SU-DHL-6 (cell line): ENCODE measurements around the gene FAM53B.

Experiments used
- H2AFZ ChIP-seq: fragments of 200-600 bp; sonication (generic); 2 replicates; pipeline ENCODE4 v1.6.1; 2014; ENCODE audit warnings: low read depth, mild to moderate bottlenecking, moderate library complexity, mixed read lengths, antibody characterized with exemption, low read length; ENCODE audit not compliant: severe bottlenecking
- H3F3A ChIP-seq: fragments of 200-600 bp; shearing (Covaris generic); 2 replicates; pipeline ENCODE4 v1.6.0; 2016; ENCODE audit warnings: antibody characterized with exemption, mild to moderate bottlenecking; ENCODE audit not compliant: insufficient read depth
- H3K27ac ChIP-seq: fragments of 200-600 bp; sonication (generic); 2 replicates; pipeline ENCODE4 v1.5.1; 2016; ENCODE audit warnings: low read depth, mild to moderate bottlenecking, low read length, moderate library complexity, mixed read lengths
- H3K27me3 ChIP-seq: fragments of 200-600 bp; sonication (generic), shearing (Covaris generic); 2 replicates; pipeline ENCODE4 v1.6.0; 2014; ENCODE audit warnings: mild to moderate bottlenecking, low read length
- H3K36me3 ChIP-seq: fragments of 200-600 bp; sonication (generic); 2 replicates; pipeline ENCODE4 v1.6.1; 2014; ENCODE audit warnings: mild to moderate bottlenecking, low read length, mixed read lengths
- H3K4me2 ChIP-seq: fragments of 300-600, 200-600 bp; shearing (Covaris generic), sonication (generic); 2 replicates; pipeline ENCODE4 v1.6.0; 2014; ENCODE audit warnings: low read length, low read depth, mild to moderate bottlenecking; ENCODE audit not compliant: poor library complexity, severe bottlenecking
- H3K4me3 ChIP-seq: fragments of 200-600 bp; sonication (generic); 2 replicates; pipeline ENCODE4 v1.5.1; 2014; ENCODE audit warnings: antibody characterized with exemption, low read length, mild to moderate bottlenecking, mixed read lengths; ENCODE audit not compliant: insufficient read depth, poor library complexity, severe bottlenecking
- H3K79me2 ChIP-seq: fragments of 200-600 bp; sonication (generic); 2 replicates; pipeline ENCODE4 v1.6.1; 2014; ENCODE audit warnings: mild to moderate bottlenecking, low read length, moderate library complexity; ENCODE audit not compliant: insufficient read depth
- H3K9ac ChIP-seq: fragments of 200-600 bp; sonication (generic); 2 replicates; pipeline ENCODE4 v1.7.0; 2014; ENCODE audit warnings: mild to moderate bottlenecking, low read length
- H3K9me2 ChIP-seq: fragments of 200-600 bp; sonication (generic); replicated peaks from 2 replicates; pipeline ENCODE4 v1.6.1; 2014; ENCODE audit warnings: low read length; ENCODE audit not compliant: insufficient read depth
- H3K9me3 ChIP-seq: fragments of 200-600 bp; sonication (generic); 2 replicates; pipeline ENCODE4 v1.6.1; 2014; ENCODE audit warnings: low read length, mixed read lengths; ENCODE audit not compliant: insufficient read depth
- H4K20me1 ChIP-seq: fragments of 200-600 bp; sonication (generic); 2 replicates; pipeline ENCODE4 v1.6.1; 2014; ENCODE audit warnings: low read depth, mild to moderate bottlenecking, antibody characterized with exemption, low read length, moderate library complexity, mixed read lengths
- CTCF ChIP-seq: fragments of 200-600 bp; sonication (generic); IDR thresholded peaks from one replicate; pipeline ENCODE4 v1.5.1; 2017; ENCODE audit warnings: antibody characterized with exemption, mild to moderate bottlenecking, low read length, moderate library complexity; ENCODE audit not compliant: insufficient read depth, poor library complexity, severe bottlenecking
- EZH2phosphoT487 ChIP-seq: fragments of 200-600 bp; sonication (generic), shearing (Covaris generic); conservative IDR thresholded peaks from 2 replicates; pipeline ENCODE4 v1.6.1; 2018; ENCODE audit warnings: mild to moderate bottlenecking, antibody characterized with exemption, low read length, moderate library complexity, mixed read lengths

The FAM53B gene

GRCh38 chr10:124660404-124661125 lies 83.6 kb downstream of the FAM53B start:
- Histone ChIP-seq H3K79me2 (peaks cover 94% of the 10 kb centered on the region), H4K20me1 (no peaks in the 10 kb centered on the region; the same call in 1 of the 2 replicates), H3F3A (no peaks in the 10 kb centered on the region), H3K27ac (no peak overlapping the region), H3K4me3 (no peak overlapping the region), H3K9ac (no peak overlapping the region), H3K9me2 (no peaks in the 10 kb centered on the region), H3K9me3 (no peaks in the 10 kb centered on the region), H3K27me3 (no peaks in the 10 kb centered on the region), H3K36me3 (no peaks in the 10 kb centered on the region), H3K4me2 (no peak overlapping the region), H2AFZ (no peak overlapping the region)
- TF ChIP-seq EZH2phosphoT487 (no peak), CTCF (no peak)

GRCh38 chr10:124659380-124659779 lies 84.8 kb downstream of the FAM53B start:
- H3K9me3 ChIP-seq: no peaks in the 10 kb centered on the region
- no peak overlapping the region for H3K9ac ChIP-seq
- no peak overlapping the region for H2AFZ ChIP-seq
- no peaks in the 10 kb centered on the region for H3K9me2 ChIP-seq
- no peak overlapping the region for H3K27ac ChIP-seq
- H3F3A ChIP-seq: no peaks in the 10 kb centered on the region
- no peak for TF ChIP-seq CTCF
- TF ChIP-seq EZH2phosphoT487: no peak
- no peaks in the 10 kb centered on the region for H3K36me3 ChIP-seq
- no peaks in the 10 kb centered on the region for H3K27me3 ChIP-seq
- H3K4me3 ChIP-seq: no peak overlapping the region
- H3K79me2 ChIP-seq: peaks cover 94% of the 10 kb centered on the region
- H3K4me2 ChIP-seq: no peak overlapping the region
- no peaks in the 10 kb centered on the region; the same call in 1 of the 2 replicates for H4K20me1 ChIP-seq

- Histone ChIP-seq H3K9me2 (no peaks in the 10 kb centered on the region), H3F3A (no peaks in the 10 kb centered on the region)
These were observed 85.5 kb downstream of the FAM53B start for GRCh38 chr10:124658591-124659242.

More at GRCh38 chr10:124658591-124659242, 85.5 kb downstream of the FAM53B start:
- H2AFZ ChIP-seq: no peak overlapping the region
- H4K20me1 ChIP-seq: no peaks in the 10 kb centered on the region; the same call in 1 of the 2 replicates
- H3K27me3 ChIP-seq: no peaks in the 10 kb centered on the region
- no peak overlapping the region for H3K9ac ChIP-seq
- H3K9me3 ChIP-seq: no peaks in the 10 kb centered on the region
- no peaks in the 10 kb centered on the region for H3K36me3 ChIP-seq
- H3K4me2 ChIP-seq: no peak overlapping the region
- H3K27ac ChIP-seq: no peak overlapping the region
- no peak overlapping the region for H3K4me3 ChIP-seq
- peaks cover 94% of the 10 kb centered on the region for H3K79me2 ChIP-seq
- no peak for TF ChIP-seq CTCF
- no peak for TF ChIP-seq EZH2phosphoT487
